ENCODE measurements around the gene GATA3.

Gene GATA3

GRCh38 chr10:8104005-8104404, 49.5 kb downstream of the GATA3 start:
- no peaks in the 10 kb centered on the region for H3K9me3 Mint-ChIP-seq
- no peak overlapping the region for H3K27ac Mint-ChIP-seq
- peak; percentile 55 for ATAC-seq
- peaks cover 15% of the 10 kb centered on the region for H3K4me1 Mint-ChIP-seq
- DNase-seq: no peak
- no peak overlapping the region for H3K4me3 Mint-ChIP-seq
- H3K27me3 Mint-ChIP-seq: no peaks in the 10 kb centered on the region
- H3K36me3 Mint-ChIP-seq (ENCODE audit: low read depth): no peaks in the 10 kb centered on the region

DNA sequence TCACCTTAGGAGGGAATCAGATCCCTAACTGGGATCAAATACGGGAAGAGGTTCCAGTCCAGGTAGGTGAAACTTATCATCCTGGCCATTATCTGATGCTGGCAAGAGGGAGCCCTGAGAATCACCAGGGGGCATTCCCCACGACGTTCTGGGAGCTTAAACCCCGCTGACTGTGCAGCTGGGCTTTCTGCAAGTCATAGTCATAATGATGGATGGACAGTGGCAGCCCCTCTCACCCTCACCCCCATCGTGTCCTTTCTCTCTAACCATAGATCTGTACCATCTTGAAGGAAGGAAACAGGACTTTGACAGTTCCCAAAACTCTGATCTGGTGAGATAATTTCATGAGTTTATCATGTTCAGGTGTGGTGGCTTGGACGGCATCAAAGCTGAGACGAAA, 50.2 kb downstream of the GATA3 start:
- Mint-ChIP-seq H3K9me3 (no peaks in the 10 kb centered on the region), H3K4me1 (peaks cover 15% of the 10 kb centered on the region), H3K4me3 (no peak overlapping the region), H3K27ac (no peak overlapping the region), H3K36me3 (ENCODE audit: low read depth) (no peaks in the 10 kb centered on the region), H3K27me3 (no peaks in the 10 kb centered on the region)
- ATAC-seq (no peak), DNase-seq (no peak)

DNA sequence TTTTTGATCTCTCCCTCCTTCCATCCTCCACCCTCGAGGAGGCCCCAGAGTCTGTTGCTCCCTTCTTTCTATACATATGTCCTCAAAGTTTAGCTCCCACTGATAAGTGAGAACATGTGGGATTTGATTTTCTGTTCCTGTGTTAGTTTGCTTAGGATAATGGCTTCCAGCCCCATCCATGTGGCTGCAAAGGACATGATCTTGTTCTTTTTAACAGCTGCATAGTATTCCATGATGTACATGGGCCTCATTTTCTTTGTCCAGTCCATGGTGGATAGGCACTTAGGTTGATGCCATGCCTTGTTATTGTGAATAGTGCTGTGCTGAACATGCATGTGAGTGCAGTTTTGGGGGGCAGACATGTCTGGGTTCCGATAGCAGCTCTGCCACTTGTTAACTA, 51.4 kb downstream of the GATA3 start:
- H3K4me3 Mint-ChIP-seq: no peak overlapping the region
- no peak for DNase-seq

GRCh38 chr10:8112230-8112905, 57.9 kb downstream of the GATA3 start:
- H3K4me3 Mint-ChIP-seq: no peak overlapping the region
- ATAC-seq: no peak
- no peak for DNase-seq
- no peak overlapping the region for H3K27ac Mint-ChIP-seq
- no peaks in the 10 kb centered on the region for H3K9me3 Mint-ChIP-seq
- H3K36me3 Mint-ChIP-seq (ENCODE audit: low read depth): no peaks in the 10 kb centered on the region
- no peaks in the 10 kb centered on the region for H3K4me1 Mint-ChIP-seq
- no peaks in the 10 kb centered on the region for H3K27me3 Mint-ChIP-seq

More for the DNA sequence above, 51.4 kb downstream of the GATA3 start:
- H3K9me3 Mint-ChIP-seq: no peaks in the 10 kb centered on the region
- no peak overlapping the region for H3K27ac Mint-ChIP-seq
- H3K36me3 Mint-ChIP-seq (ENCODE audit: low read depth): no peaks in the 10 kb centered on the region
- ATAC-seq: no peak
- no peaks in the 10 kb centered on the region for H3K27me3 Mint-ChIP-seq
- peaks cover 15% of the 10 kb centered on the region for H3K4me1 Mint-ChIP-seq

GRCh38 chr10:8112942-8113442, 58.5 kb downstream of the GATA3 start:
- no peaks in the 10 kb centered on the region for H3K4me1 Mint-ChIP-seq
- ATAC-seq: no peak
- H3K27ac Mint-ChIP-seq: no peak overlapping the region
- DNase-seq: no peak
- H3K9me3 Mint-ChIP-seq: no peaks in the 10 kb centered on the region
- H3K36me3 Mint-ChIP-seq (ENCODE audit: low read depth): no peaks in the 10 kb centered on the region
- no peaks in the 10 kb centered on the region for H3K27me3 Mint-ChIP-seq
- H3K4me3 Mint-ChIP-seq: no peak overlapping the region

DNA sequence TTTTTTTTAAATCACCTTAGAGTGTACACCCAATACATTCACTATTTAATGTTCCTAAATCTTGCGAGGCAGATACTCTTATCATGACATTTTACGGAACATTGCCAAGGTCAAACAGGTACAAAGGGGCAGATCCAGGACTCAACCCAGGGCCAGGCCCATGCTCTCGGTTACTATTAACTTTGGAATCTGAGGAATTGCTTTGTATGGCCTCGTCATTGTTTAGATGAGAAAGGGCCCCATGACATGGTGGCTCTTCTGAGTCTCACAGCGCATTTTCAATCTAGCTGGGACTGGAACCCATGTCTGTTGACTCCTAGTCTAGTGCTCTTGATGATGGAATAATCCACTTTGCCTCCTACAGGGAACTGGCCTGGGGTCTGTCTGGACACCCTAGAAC, 59.1 kb downstream of the GATA3 start:
- Mint-ChIP-seq H3K36me3 (ENCODE audit: low read depth) (no peaks in the 10 kb centered on the region), H3K27ac (no peak overlapping the region), H3K4me3 (no peak overlapping the region), H3K27me3 (no peaks in the 10 kb centered on the region), H3K4me1 (no peaks in the 10 kb centered on the region), H3K9me3 (no peaks in the 10 kb centered on the region)
- ATAC-seq (no peak), DNase-seq (no peak)

DNA sequence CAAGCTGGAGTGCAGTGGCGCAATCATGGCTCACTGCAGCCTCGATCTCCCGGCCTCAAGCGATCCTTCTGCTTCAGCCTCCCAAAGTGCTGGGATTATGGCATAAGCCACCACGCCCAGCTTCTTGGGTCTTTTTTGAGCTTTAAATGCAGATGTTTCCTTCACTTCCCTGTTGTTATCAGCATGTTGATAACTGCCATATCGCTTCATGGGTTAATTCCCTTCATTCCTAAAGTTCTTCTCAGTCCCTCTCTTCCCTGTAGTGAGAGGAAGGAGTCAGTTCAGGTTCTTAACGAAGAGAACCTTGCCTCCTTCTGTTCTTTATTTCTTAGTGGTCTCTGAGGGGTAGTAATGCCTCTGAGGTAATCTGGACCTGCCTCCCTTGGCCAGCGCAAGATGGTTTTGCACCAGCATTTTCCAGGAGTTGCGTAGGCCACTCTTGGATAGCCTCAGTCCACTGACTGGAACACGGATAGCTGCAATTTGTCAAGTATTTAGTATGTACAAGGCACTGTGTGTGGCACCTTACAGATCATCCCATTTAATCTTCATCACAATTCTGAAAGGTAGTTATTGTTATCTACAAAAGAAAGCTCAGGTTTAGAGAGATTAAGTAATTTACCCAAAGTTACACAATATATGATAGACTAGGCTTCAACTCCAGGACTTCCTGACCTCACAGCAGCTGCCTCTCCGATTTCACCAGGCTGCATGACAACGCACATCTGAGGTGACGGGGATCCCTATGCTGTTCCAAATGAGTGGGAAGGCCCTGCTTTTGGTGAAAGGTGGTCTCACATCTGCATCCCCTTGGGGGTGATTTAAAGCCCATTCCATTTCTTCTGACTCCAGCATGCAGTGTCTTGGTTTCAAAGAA, 60.5 kb downstream of the GATA3 start:
- Mint-ChIP-seq H3K27me3 (no peaks in the 10 kb centered on the region), H3K27ac (no peak overlapping the region), H3K9me3 (no peaks in the 10 kb centered on the region), H3K4me3 (no peak overlapping the region), H3K4me1 (peaks cover 2% of the 10 kb centered on the region), H3K36me3 (ENCODE audit: low read depth) (no peaks in the 10 kb centered on the region)
- ATAC-seq: no peak
- DNase-seq: no peak

DNA sequence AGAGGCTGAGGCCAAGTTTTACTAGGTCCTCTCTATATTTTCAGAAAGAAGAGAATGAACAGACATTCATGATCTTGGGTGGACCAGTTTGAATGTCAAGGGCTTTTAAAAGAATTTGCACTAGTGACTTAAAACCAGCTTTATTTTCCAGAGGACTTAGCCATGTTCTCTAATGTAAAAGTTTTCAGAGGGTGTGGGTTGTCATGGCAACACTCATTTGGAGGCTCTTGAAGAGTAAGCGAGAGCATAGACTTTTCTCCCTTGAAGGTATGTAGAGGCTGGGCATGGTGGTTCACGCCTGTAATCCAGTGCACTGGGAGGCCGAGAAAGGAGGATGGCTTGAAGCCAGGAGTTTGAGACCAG, 61.1 kb downstream of the GATA3 start:
- ATAC-seq (no peak), DNase-seq (no peak)
- no peak overlapping the region for H3K27ac Mint-ChIP-seq
- no peaks in the 10 kb centered on the region for H3K9me3 Mint-ChIP-seq
- peaks cover 2% of the 10 kb centered on the region for H3K4me1 Mint-ChIP-seq
- no peaks in the 10 kb centered on the region for H3K36me3 Mint-ChIP-seq (ENCODE audit: low read depth)
- no peak overlapping the region for H3K4me3 Mint-ChIP-seq
- no peaks in the 10 kb centered on the region for H3K27me3 Mint-ChIP-seq

DNA sequence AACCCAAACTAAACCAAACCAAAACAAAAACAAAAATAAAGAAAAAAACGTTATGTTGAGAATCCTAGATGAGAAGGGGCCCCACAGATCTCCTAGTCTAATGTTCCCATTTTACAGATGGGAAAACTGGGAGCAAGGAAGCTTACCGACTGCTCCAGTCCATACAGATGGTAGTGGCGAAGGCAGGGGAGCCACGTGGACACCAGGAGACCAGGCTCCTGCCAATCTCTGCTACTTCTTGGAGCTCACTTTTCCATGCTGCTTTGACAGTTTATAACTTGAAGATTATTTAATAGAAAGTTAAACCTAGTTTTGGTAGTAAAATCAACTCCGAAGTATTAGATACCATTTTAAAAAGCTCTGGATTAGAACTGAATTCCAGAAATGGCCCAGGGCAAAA, 62.0 kb downstream of the GATA3 start:
- H3K36me3 Mint-ChIP-seq (ENCODE audit: low read depth): no peaks in the 10 kb centered on the region
- no peaks in the 10 kb centered on the region for H3K27me3 Mint-ChIP-seq
- H3K27ac Mint-ChIP-seq: no peak overlapping the region
- no peak overlapping the region for H3K4me3 Mint-ChIP-seq
- ATAC-seq (no peak), DNase-seq (no peak)
- peaks cover 2% of the 10 kb centered on the region for H3K4me1 Mint-ChIP-seq
- H3K9me3 Mint-ChIP-seq: no peaks in the 10 kb centered on the region

GRCh38 chr10:8116926-8117493, 62.5 kb downstream of the GATA3 start:
- Mint-ChIP-seq H3K9me3 (no peaks in the 10 kb centered on the region), H3K4me1 (peaks cover 2% of the 10 kb centered on the region), H3K27ac (no peak overlapping the region), H3K4me3 (no peak overlapping the region), H3K36me3 (ENCODE audit: low read depth) (no peaks in the 10 kb centered on the region), H3K27me3 (no peaks in the 10 kb centered on the region)
- ATAC-seq: no peak
- DNase-seq: no peak

DNA sequence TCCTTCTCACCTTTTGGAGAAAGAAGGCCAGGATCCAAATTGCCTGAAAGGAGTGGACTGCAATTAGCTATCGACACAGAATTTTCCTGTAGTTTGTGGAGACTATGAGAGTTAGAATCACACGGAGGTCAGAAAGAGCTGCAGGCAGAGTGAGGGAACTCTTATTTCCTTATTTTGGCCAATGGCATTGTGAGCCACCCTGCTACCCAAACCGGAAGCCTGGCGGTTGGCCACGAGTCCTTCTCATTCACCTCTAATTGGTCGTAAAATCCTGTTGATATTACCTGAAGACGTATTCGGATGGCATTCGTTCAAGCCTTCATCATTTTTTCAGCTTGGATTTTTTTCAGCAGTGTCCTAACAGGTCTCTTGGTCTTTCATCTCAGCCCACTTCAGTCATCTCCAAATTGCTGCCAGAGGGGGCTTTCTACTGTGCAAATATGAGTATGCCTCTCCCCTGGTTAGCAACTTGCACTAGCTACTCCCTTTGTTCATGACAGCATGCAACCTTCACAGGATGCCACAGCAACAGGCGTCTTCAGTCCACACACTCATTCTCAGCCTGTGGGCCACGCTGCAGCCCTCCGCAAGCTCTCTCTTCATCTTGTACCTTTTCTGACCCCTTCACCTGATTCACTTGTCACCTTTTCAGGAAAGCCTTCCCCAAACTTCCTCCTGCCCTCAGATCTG, 66.9 kb downstream of the GATA3 start:
- H3K4me3 Mint-ChIP-seq: no peak overlapping the region
- H3K4me1 Mint-ChIP-seq: peaks cover 2% of the 10 kb centered on the region

GRCh38 chr10:8122611-8123369, 68.3 kb downstream of the GATA3 start:
- Mint-ChIP-seq H3K9me3 (no peaks in the 10 kb centered on the region), H3K27ac (no peak overlapping the region), H3K4me3 (no peak overlapping the region)

More for the DNA sequence above, 66.9 kb downstream of the GATA3 start:
- Mint-ChIP-seq H3K27ac (no peak overlapping the region), H3K27me3 (no peaks in the 10 kb centered on the region), H3K9me3 (no peaks in the 10 kb centered on the region), H3K36me3 (ENCODE audit: low read depth) (no peaks in the 10 kb centered on the region)
- ATAC-seq: no peak
- DNase-seq: no peak

GRCh38 chr10:8124436-8124835, 69.9 kb downstream of the GATA3 start:
- ATAC-seq (no peak), DNase-seq (no peak)
- H3K4me1 Mint-ChIP-seq: peaks cover 2% of the 10 kb centered on the region
- H3K36me3 Mint-ChIP-seq (ENCODE audit: low read depth): no peaks in the 10 kb centered on the region
- H3K9me3 Mint-ChIP-seq: no peaks in the 10 kb centered on the region
- no peak overlapping the region for H3K4me3 Mint-ChIP-seq
- H3K27ac Mint-ChIP-seq: no peak overlapping the region
- peaks cover 8% of the 10 kb centered on the region for H3K27me3 Mint-ChIP-seq

More at GRCh38 chr10:8122611-8123369, 68.3 kb downstream of the GATA3 start:
- Mint-ChIP-seq H3K27me3 (peaks cover 2% of the 10 kb centered on the region), H3K36me3 (ENCODE audit: low read depth) (no peaks in the 10 kb centered on the region), H3K4me1 (peaks cover 2% of the 10 kb centered on the region)
- no peak for DNase-seq
- ATAC-seq: no peak

All from activated naive CD8-positive, alpha-beta T cell treated with anti-CD3 and anti-CD28 coated beads, Interleukin-2, amount 50 U/mL, for 24 hours (primary cell).